HG03095 (cell line): ENCODE results near the gene TYW3.

ENCODE experiments used
- ATAC-seq: cut with Tn5 transposase; IDR thresholded peaks from one replicate; pipeline ENCODE4 v1.9.1; 2021; ENCODE audit warnings: moderate library complexity; ENCODE audit not compliant: unreplicated experiment

The TYW3 gene

GRCh38 chr1:74732960-74733603, at the start of gene TYW3, which contains the start of gene CRYZ:
TSS of gene TYW3 (plus strand) at chr1:74733152. CDS start at chr1:74733245, 93 bp downstream.
TSS of gene CRYZ (minus strand) at chr1:74733050. CDS start at chr1:74724821, 8,229 bp downstream.
- ATAC-seq, result peak; percentile 61

GRCh38 chr1:74683656-74684055, 49.3 kb upstream of the TYW3 start:
- ATAC-seq, result no peak

- ATAC-seq, result no peak
Observed at GRCh38 chr1:74684301-74684700, 48.7 kb upstream of the TYW3 start.

GRCh38 chr1:74686928-74687327, 46.0 kb upstream of the TYW3 start:
- ATAC-seq, result no peak

GRCh38 chr1:74689621-74690363, 43.2 kb upstream of the TYW3 start:
- peak; percentile 71 for ATAC-seq

GRCh38 chr1:74690364-74690696, 42.6 kb upstream of the TYW3 start:
- no peak for ATAC-seq

- no peak for ATAC-seq
Observed at GRCh38 chr1:74690909-74691308, 42.0 kb upstream of the TYW3 start.

GRCh38 chr1:74693473-74693872, 39.5 kb upstream of the TYW3 start:
- no peak for ATAC-seq

- ATAC-seq, result no peak
Observed at GRCh38 chr1:74697832-74698231, 35.1 kb upstream of the TYW3 start.

GRCh38 chr1:74699331-74699730, 33.6 kb upstream of the TYW3 start:
- ATAC-seq, result peak; percentile 42

- no peak for ATAC-seq
Observed at GRCh38 chr1:74703386-74704182, 29.4 kb upstream of the TYW3 start.

GRCh38 chr1:74712881-74713280, 20.1 kb upstream of the TYW3 start:
- ATAC-seq, result no peak

- ATAC-seq, result peak; percentile 34
Observed at GRCh38 chr1:74713849-74714248, 19.1 kb upstream of the TYW3 start.

- peak; percentile 78 for ATAC-seq
Observed at GRCh38 chr1:74714429-74715235, 18.3 kb upstream of the TYW3 start.

GRCh38 chr1:74715236-74715502, 17.8 kb upstream of the TYW3 start:
- ATAC-seq, result no peak

- no peak for ATAC-seq
Observed at GRCh38 chr1:74715806-74716205, 17.1 kb upstream of the TYW3 start.

GRCh38 chr1:74716822-74717221, 16.1 kb upstream of the TYW3 start:
- no peak for ATAC-seq

- no peak for ATAC-seq
Observed at GRCh38 chr1:74717626-74718025, 15.3 kb upstream of the TYW3 start.

GRCh38 chr1:74726063-74726462, 6.9 kb upstream of the TYW3 start:
- no peak for ATAC-seq

GRCh38 chr1:74728736-74729135, 4.2 kb upstream of the TYW3 start:
- no peak for ATAC-seq
